ENCODE measurements around the gene MTM1.

Gene MTM1

GRCh38 chrX:150548684-150549083 lies 19.7 kb upstream of the MTM1 start:
- DNase-seq (ENCODE audit: low read depth in 2 of 2) = no peak

GRCh38 chrX:150551963-150552362 lies 16.5 kb upstream of the MTM1 start:
- no peak for DNase-seq (ENCODE audit: low read depth in 2 of 2)

GRCh38 chrX:150558424-150558823 lies 10.0 kb upstream of the MTM1 start:
- DNase-seq (ENCODE audit: low read depth in 2 of 2) = no peak

GRCh38 chrX:150564838-150565237 lies 3.6 kb upstream of the MTM1 start:
- DNase-seq (ENCODE audit: low read depth in 2 of 2) = no peak

- DNase-seq (ENCODE audit: low read depth in 2 of 2) = no peak
Observed at GRCh38 chrX:150565551-150565950, 2.9 kb upstream of the MTM1 start.

GRCh38 chrX:150566734-150567182 lies 1.7 kb upstream of the MTM1 start:
- no peak for DNase-seq (ENCODE audit: low read depth in 2 of 2)

GRCh38 chrX:150567645-150568319 lies 639 bp upstream of the MTM1 start:
- DNase-seq (ENCODE audit: low read depth in 2 of 2) = no peak

- DNase-seq (ENCODE audit: low read depth in 2 of 2) = no peak
Observed at GRCh38 chrX:150569155-150569477, 695 bp downstream of the MTM1 start.

- DNase-seq (ENCODE audit: low read depth in 2 of 2) = no peak
Observed at GRCh38 chrX:150570512-150570911, 2.1 kb downstream of the MTM1 start.

GRCh38 chrX:150572206-150572605 lies 3.8 kb downstream of the MTM1 start:
- DNase-seq (ENCODE audit: low read depth in 2 of 2) = no peak

GRCh38 chrX:150573106-150573505 lies 4.7 kb downstream of the MTM1 start:
- no peak for DNase-seq (ENCODE audit: low read depth in 2 of 2)

- no peak for DNase-seq (ENCODE audit: low read depth in 2 of 2)
Observed at GRCh38 chrX:150573702-150574101, 5.3 kb downstream of the MTM1 start.

- no peak for DNase-seq (ENCODE audit: low read depth in 2 of 2)
Observed at GRCh38 chrX:150574559-150575418, 6.4 kb downstream of the MTM1 start.

GRCh38 chrX:150575419-150575814 lies 7.0 kb downstream of the MTM1 start:
- no peak for DNase-seq (ENCODE audit: low read depth in 2 of 2)

GRCh38 chrX:150577174-150577573 lies 8.8 kb downstream of the MTM1 start:
- DNase-seq (ENCODE audit: low read depth in 2 of 2) = no peak

GRCh38 chrX:150581093-150581775 lies 12.8 kb downstream of the MTM1 start:
- DNase-seq (ENCODE audit: low read depth in 2 of 2) = peak; percentile 44 to 48

- no peak for DNase-seq (ENCODE audit: low read depth in 2 of 2)
Observed at GRCh38 chrX:150582338-150582948, 14.0 kb downstream of the MTM1 start.

GRCh38 chrX:150587585-150588503 lies 19.4 kb downstream of the MTM1 start:
- DNase-seq (ENCODE audit: low read depth in 2 of 2) = no peak

GRCh38 chrX:150594584-150594983 lies 26.2 kb downstream of the MTM1 start:
- no peak for DNase-seq (ENCODE audit: low read depth in 2 of 2)

GRCh38 chrX:150599226-150599625 lies 30.8 kb downstream of the MTM1 start:
- no peak for DNase-seq (ENCODE audit: low read depth in 2 of 2)

- no peak for DNase-seq (ENCODE audit: low read depth in 2 of 2)
Observed at GRCh38 chrX:150602296-150602695, 33.9 kb downstream of the MTM1 start.
